ENCODE results near the gene DENND4A.

- TF ChIP-seq, protein P1, sequence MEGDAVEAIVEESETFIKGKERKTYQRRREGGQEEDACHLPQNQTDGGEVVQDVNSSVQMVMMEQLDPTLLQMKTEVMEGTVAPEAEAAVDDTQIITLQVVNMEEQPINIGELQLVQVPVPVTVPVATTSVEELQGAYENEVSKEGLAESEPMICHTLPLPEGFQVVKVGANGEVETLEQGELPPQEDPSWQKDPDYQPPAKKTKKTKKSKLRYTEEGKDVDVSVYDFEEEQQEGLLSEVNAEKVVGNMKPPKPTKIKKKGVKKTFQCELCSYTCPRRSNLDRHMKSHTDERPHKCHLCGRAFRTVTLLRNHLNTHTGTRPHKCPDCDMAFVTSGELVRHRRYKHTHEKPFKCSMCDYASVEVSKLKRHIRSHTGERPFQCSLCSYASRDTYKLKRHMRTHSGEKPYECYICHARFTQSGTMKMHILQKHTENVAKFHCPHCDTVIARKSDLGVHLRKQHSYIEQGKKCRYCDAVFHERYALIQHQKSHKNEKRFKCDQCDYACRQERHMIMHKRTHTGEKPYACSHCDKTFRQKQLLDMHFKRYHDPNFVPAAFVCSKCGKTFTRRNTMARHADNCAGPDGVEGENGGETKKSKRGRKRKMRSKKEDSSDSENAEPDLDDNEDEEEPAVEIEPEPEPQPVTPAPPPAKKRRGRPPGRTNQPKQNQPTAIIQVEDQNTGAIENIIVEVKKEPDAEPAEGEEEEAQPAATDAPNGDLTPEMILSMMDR (IDR thresholded peaks at IDR 0.05; ENCODE audit: low read depth, low read length, poor library complexity, severe bottlenecking) = peak; percentile 9
- no peak for TF ChIP-seq EZH2phosphoT487 (IDR thresholded peaks at IDR 0.05; ENCODE audit: borderline replicate concordance, low read length)
These were observed 557 bp downstream of the DENND4A start for GRCh38 chr15:65791335-65792137.
